Heart right ventricle (tissue), 16 donors: Measurements from ENCODE around the gene DLGAP1. TPM values are rescaled to one million over a fixed set of nuclear protein-coding genes. Genes with fewer than 3 reads are reported as not detected.

Experiments used
- ATAC-seq, 8 donors: fragments of 200-7000 bp; cut with Tn5 transposase; one replicate each; pipeline ENCODE4 v1.9.1; 2020; ENCODE audit warnings: mild to moderate bottlenecking in 8 of 8, moderate library complexity in 8 of 8, moderate number of reproducible peaks in 1 of 8
- DNase-seq, 2 donors: peaks; one replicate each; pipeline ENCODE4 v3.0.0-alpha.2; 2020
- H3K27ac ChIP-seq, 10 donors: fragments of 200-600 bp; sonication (generic) in 2 of 10; one replicate each; pipeline versions ENCODE4 v1.5.0 to v1.8.0; 2020 to 2022; ENCODE audit warnings: mild to moderate bottlenecking in 3 of 10
- H3K27me3 ChIP-seq, 7 donors: fragments of 200-600 bp; one replicate each; pipeline ENCODE4 v1.8.0; 2021 to 2022; ENCODE audit warnings: mild to moderate bottlenecking in 2 of 7
- H3K36me3 ChIP-seq, 9 donors: fragments of 200-600 bp; sonication (generic) in 1 of 9; one replicate each; pipeline versions ENCODE4 v1.5.0 to v1.8.0; 2020 to 2022; ENCODE audit warnings: mild to moderate bottlenecking in 2 of 9
- H3K4me1 ChIP-seq, 9 donors: fragments of 200-600 bp; sonication (generic) in 1 of 9; one replicate each; pipeline versions ENCODE4 v1.5.0 to v1.8.0; 2020 to 2022; ENCODE audit warnings: mild to moderate bottlenecking in 4 of 9
- H3K4me3 ChIP-seq, 10 donors: fragments of 200-600 bp; sonication (generic) in 2 of 10; one replicate each; pipeline versions ENCODE4 v1.5.0 to v1.8.0; 2020 to 2022; ENCODE audit warnings: mild to moderate bottlenecking in 7 of 10, moderate library complexity in 2 of 10
- H3K9me3 ChIP-seq, 11 donors: fragments of 200-600 bp in 10 of 11; sonication (generic) in 2 of 11; one replicate each; pipeline versions ENCODE4 v1.5.0 to v1.8.0; 2013 to 2022; ENCODE audit warnings: mild to moderate bottlenecking in 2 of 11, control low read depth in 1 of 11, moderate library complexity in 1 of 11
- WGBS, 2 donors: extraction: QIAGEN DNeasy Blood & Tissue Kit; methylation state at CpG; one replicate each; pipeline ENCODE4 v1.1.7; 2013; ENCODE audit warnings: inconsistent platforms in 1 of 2; 5-methylcytosine and 5-hydroxymethylcytosine counted together
- intact Hi-C, 10 donors: fragments of 100-400 bp; cut with DNase I; formaldehyde crosslinking; loops; one replicate each; pipeline versions ENCODE4 v1.11.1 to v1.14.2; 2022
- polyA plus RNA-seq, 2 donors: library from polyadenylated mRNA; stranded (reverse); fragments of 200-250 nt; gene quantifications; one replicate each; pipeline ENCODE4 v1.2.3, GENCODE V29; 2013
- total RNA-seq, 10 donors: library from RNA; stranded (reverse); fragmentation: NEBNext Ultra II Directional in 3 of 10; extraction: Animal tissue kit (Norgen Biotek cat#: 25700) in 3 of 10; gene quantifications; one replicate each; pipeline versions ENCODE4 v1.2.1 to v1.2.4, GENCODE V29; 2021 to 2023
- TF ChIP-seq, protein P1 (sequence below), 9 donors: fragments of 200-600 bp; sonication (generic) in 2 of 9; IDR thresholded peaks; one replicate each; pipeline versions ENCODE4 v1.5.0 to v1.8.0; 2021 to 2022; ENCODE audit warnings: antibody characterized with exemption in 9 of 9, mild to moderate bottlenecking in 5 of 9, moderate library complexity in 1 of 9
- donor health status: Arrhythmogenic right ventricular cardiomyopathy.
- donor health status: ischemic (EF 13 %, LVEDD 7.1; RV severe dilation, severe dysfunction).
- donor health status: healthy with polysubstance abuse.
- donor health status: DM: no; HTN: yes; CAD: no.
- donor health status: DM: no; HTN: no; CAD: no.
- donor health status: ischemic (EF 25% LVEDD 6.9; RV normal size, moderate dysfunction).
- donor health status: ischemic (EF 25% LVEDD 5.7; RV mildly dilated, moderate dysfunction).
- donor health status: healthy.
- donor health status: DM: yes; HTN: yes; CAD: no.
- donor health status: Ischemic cardiomyopathy.
- donor health status: ischemic (EF 35%, LVEDD 5.7; RV mildly dilated, moderate dysfunction).
- donor health status: nonischemic (EF 11% LVEDD 7.7; RV severe dilation, severe dysfunction).
- donor health status: DM: yes; HTN: yes; CAD: no.
- donor health status: PGD.
- donor health status: ischemic (EF 29% LVEDD 5.4; RV normal size, mild dysfunction).
- donor health status: nonischemic (EF 23%, LVEDD 6.1; RV moderate dilation, normal function).

Gene DLGAP1
- total and polyA plus RNA-seq, 12 donors = 0.07 to 7.2 (median 1.0) TPM; not detected in 2

DNA sequence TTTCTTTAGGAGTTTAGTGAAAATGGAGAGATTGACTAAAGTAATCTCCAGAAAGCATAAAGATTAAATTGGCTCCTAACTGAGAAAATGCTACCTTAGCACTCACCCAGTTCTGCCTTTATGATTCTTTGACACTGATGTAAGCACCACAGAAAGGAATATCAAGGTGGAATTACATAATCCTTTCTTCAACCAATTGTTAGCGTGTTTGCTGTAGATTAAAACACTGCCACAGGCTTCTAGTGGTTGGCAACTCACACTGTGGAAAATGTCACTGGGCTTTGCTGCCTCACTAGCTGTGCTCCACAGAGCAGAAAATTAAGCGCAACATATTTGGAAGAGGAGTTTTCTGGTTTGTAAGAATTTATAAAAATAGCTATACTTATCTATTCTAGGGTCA is 104.1 kb downstream of the DLGAP1 start:
- no peak overlapping the region for H3K27ac ChIP-seq
- H3K36me3 ChIP-seq = no peaks in the 10 kb centered on the region
- WGBS, 2 donors = 76 to 79% methylated on average over 2 of the region's 2 CpGs
- peaks cover 0 to 10% (median 0%) of the 10 kb centered on the region in 7 donors for H3K27me3 ChIP-seq
- intact Hi-C loops = loop anchor here in 1 of 10 donors (10.0 kb wide), 1 partner anchor 64 kb away; no protein-coding TSS in a partner anchor
- H3K4me3 ChIP-seq = no peak overlapping the region
- no peaks in the 10 kb centered on the region for H3K9me3 ChIP-seq
- DNase-seq (no peak), ATAC-seq (no peak)
- TF ChIP-seq, protein P1, sequence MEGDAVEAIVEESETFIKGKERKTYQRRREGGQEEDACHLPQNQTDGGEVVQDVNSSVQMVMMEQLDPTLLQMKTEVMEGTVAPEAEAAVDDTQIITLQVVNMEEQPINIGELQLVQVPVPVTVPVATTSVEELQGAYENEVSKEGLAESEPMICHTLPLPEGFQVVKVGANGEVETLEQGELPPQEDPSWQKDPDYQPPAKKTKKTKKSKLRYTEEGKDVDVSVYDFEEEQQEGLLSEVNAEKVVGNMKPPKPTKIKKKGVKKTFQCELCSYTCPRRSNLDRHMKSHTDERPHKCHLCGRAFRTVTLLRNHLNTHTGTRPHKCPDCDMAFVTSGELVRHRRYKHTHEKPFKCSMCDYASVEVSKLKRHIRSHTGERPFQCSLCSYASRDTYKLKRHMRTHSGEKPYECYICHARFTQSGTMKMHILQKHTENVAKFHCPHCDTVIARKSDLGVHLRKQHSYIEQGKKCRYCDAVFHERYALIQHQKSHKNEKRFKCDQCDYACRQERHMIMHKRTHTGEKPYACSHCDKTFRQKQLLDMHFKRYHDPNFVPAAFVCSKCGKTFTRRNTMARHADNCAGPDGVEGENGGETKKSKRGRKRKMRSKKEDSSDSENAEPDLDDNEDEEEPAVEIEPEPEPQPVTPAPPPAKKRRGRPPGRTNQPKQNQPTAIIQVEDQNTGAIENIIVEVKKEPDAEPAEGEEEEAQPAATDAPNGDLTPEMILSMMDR (IDR thresholded peaks at IDR 0.05) = no peak
- no peaks in the 10 kb centered on the region for H3K4me1 ChIP-seq

DNA sequence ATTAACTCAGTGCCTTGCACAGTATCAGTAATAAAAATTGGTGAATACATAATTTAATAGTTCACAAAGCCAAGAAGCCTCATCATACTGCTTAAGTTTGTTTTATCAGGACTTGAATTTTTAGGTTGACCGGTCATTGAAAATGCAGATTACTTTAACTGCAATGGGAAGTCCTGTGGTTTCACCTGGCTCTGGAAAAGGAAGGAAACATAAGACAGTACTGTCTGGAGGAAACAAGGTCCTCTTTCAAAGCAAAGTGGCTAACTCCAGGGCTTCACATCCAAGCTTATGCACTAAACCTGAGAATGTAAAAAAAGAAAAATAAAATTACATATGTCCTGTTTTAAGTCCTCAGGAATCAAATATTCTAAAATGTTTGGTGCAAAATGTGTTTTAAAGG is 119.7 kb downstream of the DLGAP1 start:
- 61 to 80% methylated on average over 1 of the region's 1 CpG for WGBS, 2 donors
- DNase-seq (no peak), ATAC-seq (no peak)
- intact Hi-C loops = no loop called here
- Histone ChIP-seq H3K27ac (no peak overlapping the region), H3K4me1 (no peaks in the 10 kb centered on the region), H3K36me3 (no peaks in the 10 kb centered on the region), H3K27me3 (no peaks in the 10 kb centered on the region), H3K9me3 (no peaks in the 10 kb centered on the region), H3K4me3 (no peak overlapping the region)
- TF ChIP-seq, protein P1 (IDR thresholded peaks at IDR 0.05) = no peak

DNA sequence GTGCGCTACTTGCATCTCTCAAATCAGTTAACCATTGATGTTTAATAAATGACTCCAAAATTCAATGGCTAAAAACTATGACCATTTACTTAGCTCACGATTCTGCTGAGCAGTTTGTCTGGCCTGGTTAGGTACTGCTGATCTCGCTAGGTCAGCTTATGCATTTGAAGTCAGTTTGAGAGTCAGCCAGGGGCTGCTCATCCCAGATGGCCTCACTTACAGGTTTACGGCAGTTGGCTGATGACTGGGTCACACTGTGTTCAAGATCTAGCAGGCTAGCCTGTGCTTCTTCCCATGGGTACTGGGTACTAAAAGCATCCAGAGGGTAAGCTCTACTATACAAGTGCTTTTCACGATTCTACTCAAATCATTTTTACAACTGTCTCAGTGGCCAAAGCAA is 122.1 kb downstream of the DLGAP1 start:
- WGBS, 2 donors = 82 to 89% methylated on average over 5 of the region's 5 CpGs
- Histone ChIP-seq H3K27ac (no peak overlapping the region), H3K36me3 (no peaks in the 10 kb centered on the region), H3K9me3 (no peaks in the 10 kb centered on the region), H3K4me3 (no peak overlapping the region), H3K27me3 (no peaks in the 10 kb centered on the region), H3K4me1 (no peaks in the 10 kb centered on the region)
- intact Hi-C loops = no loop called here
- ATAC-seq (no peak), DNase-seq (no peak)
- TF ChIP-seq, protein P1 (IDR thresholded peaks at IDR 0.05) = no peak

DNA sequence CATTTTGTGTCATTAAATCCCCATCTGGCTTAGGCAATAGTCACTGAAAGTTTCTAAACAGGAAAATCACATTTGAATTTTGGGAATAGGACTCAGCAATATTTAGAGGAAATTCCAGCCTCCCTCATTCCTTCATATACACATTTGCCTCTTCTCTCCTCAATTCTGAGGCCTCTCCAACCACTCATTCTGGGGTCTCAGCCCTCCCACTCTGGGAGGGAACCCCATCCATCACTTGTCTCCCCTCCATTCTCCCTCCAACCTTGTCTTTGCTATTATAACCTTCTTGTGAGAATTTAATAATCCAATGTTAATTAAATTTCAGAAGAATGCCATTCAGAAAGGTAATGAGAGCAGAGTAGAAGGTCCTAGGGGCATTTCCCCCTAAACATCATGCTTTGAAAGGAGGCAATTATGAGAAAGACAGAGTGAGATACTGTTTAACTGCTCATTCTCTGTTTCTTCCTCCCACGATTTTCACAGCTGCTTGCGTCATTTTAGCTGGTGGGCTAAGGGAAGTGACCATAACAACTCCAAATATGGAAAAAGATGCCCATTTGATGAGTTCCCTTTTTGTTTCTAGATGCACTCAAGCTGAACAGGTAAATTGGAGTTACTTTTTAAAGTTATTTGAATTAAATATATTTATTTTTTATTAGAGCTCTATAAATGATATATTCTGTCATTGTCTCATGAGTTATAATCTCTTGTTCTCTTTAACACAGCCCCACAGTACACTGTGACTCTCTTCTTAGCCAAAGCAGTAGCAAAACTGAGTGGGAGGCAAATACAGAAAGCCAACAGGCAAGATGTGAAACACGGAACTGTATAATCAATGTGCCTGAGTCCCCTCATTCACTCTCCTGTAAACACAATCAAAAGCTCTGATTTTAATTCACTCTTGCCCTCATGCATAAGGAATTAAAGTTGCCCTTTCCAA is 135.1 kb downstream of the DLGAP1 start:
- TF ChIP-seq, protein P1 (IDR thresholded peaks at IDR 0.05) = no peak
- intact Hi-C loops = no loop called here
- peaks cover 0 to 15% (median 0%) of the 10 kb centered on the region in 11 donors for H3K9me3 ChIP-seq
- no peaks in the 10 kb centered on the region for H3K4me1 ChIP-seq
- no peaks in the 10 kb centered on the region for H3K27me3 ChIP-seq
- ATAC-seq = no peak
- WGBS, 2 donors = 42 to 60% methylated on average over 3 of the region's 3 CpGs
- H3K27ac ChIP-seq = no peak overlapping the region
- H3K4me3 ChIP-seq = no peak overlapping the region
- no peak for DNase-seq
- no peaks in the 10 kb centered on the region for H3K36me3 ChIP-seq
